Astrocyte of the spinal cord (primary cell): ENCODE measurements around the gene GNAT3.

Experiments
- DNase-seq: peaks from one replicate; pipeline ENCODE4 v3.0.0; 2011; ENCODE audit warnings: low read depth, low spot score
- H3K4me3 ChIP-seq: 2 replicates; pipeline ENCODE4 v1.5.1; 2011; ENCODE audit warnings: low read depth, mild to moderate bottlenecking, low read length, moderate library complexity
- in situ Hi-C: cut with HindIII; loops from 2 replicates; pipeline ENCODE4 v1.10.0; 2017; ENCODE audit warnings: low sequenced_read_pairs
- TF ChIP-seq, protein P1 (sequence below): IDR thresholded peaks from 2 replicates; pipeline ENCODE4 v1.5.1; 2012; ENCODE audit warnings: low read depth, mild to moderate bottlenecking, low read length, inconsistent platforms

GNAT3 gene

DNA sequence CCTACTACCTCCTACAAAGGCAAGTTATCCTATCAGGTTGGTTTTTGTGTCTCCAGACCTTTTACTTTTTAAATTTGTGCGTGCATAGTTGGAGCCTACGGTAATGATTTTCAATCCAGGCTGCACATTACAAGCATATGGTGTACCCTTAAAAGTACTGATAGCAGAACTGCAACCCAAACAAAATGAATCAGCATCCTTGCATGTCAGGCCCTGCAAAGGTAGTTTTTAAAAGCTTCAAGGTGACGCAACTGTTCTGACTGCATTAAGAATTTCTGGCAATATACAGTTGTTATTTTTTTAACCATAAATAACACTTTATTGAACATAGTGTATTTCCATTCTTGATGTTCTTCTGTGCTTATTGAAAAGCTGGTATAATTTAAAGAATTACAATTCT lies 28.9 kb downstream of the GNAT3 start:
- in situ Hi-C loops = no loop called here
- H3K4me3 ChIP-seq = no peak overlapping the region
- TF ChIP-seq, protein P1, sequence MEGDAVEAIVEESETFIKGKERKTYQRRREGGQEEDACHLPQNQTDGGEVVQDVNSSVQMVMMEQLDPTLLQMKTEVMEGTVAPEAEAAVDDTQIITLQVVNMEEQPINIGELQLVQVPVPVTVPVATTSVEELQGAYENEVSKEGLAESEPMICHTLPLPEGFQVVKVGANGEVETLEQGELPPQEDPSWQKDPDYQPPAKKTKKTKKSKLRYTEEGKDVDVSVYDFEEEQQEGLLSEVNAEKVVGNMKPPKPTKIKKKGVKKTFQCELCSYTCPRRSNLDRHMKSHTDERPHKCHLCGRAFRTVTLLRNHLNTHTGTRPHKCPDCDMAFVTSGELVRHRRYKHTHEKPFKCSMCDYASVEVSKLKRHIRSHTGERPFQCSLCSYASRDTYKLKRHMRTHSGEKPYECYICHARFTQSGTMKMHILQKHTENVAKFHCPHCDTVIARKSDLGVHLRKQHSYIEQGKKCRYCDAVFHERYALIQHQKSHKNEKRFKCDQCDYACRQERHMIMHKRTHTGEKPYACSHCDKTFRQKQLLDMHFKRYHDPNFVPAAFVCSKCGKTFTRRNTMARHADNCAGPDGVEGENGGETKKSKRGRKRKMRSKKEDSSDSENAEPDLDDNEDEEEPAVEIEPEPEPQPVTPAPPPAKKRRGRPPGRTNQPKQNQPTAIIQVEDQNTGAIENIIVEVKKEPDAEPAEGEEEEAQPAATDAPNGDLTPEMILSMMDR = no peak
- DNase-seq = no peak

DNA sequence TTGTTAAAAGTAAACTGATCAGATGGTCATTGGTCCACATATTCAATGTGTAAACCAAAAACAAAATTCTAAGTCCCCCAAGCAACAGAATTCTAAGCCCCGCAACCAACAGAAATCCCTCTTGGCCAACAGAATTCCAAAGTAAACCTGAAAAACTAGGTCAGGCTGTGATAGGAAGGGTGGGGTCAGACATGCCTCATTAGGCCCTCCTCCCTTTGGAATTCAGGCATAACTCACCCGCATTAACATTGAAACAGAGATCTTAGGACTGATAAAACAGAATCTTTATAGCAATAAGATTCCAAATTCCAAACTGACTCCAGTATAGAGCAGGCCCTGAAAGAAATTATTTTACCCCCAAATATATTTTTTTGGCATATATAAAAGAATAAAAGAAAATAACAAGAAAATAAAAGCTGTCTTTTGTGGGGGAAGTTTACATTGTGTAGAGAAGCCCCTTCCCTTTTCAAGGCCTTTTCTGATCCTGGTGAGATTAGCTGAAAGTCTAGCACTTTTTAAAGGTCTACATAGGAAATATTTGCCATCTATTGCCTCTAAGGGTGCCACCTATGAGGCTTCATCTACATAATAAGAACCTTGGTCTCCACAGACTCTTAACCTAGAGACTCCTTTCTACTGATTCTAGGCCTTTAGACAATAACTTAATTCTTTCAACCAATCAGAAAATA lies 30.5 kb downstream of the GNAT3 start:
- TF ChIP-seq, protein P1 = no peak
- DNase-seq = no peak
- no peak overlapping the region for H3K4me3 ChIP-seq
- in situ Hi-C loops = no loop called here

DNA sequence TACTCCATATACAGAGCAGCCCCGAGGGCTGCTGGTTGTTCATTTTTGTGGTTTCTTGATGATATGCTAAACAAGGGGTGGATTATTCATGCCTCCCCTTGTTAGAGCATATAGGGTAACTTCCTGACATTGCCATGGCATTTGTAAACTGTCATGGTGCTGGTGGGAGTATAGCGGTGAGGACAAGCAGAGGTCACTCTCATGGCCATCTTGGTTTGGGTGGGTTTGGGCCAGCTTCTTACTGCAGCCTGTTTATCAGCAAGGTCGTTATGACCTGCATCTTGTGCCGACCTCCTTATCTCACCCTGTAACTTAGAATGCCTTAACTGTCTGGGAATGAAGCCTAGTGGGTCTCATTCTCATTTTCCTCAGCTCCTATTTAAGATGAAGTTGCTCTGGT lies 31.3 kb downstream of the GNAT3 start:
- TF ChIP-seq, protein P1 = no peak
- no peak overlapping the region for H3K4me3 ChIP-seq
- no peak for DNase-seq
- in situ Hi-C loops = no loop called here

DNA sequence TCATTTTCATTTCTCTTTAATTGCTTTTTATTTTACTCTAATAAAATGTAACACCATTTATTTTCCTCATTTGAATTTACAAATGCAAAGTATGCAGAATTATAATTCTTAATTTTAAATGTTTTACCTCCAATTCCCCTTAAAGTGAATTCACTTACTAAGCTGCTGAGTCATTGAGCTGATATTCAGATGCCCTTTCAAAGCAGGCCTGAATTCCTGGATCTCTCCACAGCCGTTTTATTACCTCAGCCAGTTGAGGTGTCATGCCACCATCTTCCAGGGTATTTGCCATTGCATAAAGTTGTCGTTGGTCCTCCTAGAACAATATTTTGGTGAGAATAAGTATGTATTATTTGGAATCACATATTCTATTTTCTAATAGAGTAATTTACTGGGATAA lies 33.2 kb downstream of the GNAT3 start:
- DNase-seq = peak; percentile 64
- TF ChIP-seq, protein P1 = no peak
- no peak overlapping the region for H3K4me3 ChIP-seq
- in situ Hi-C loops = no loop called here

DNA sequence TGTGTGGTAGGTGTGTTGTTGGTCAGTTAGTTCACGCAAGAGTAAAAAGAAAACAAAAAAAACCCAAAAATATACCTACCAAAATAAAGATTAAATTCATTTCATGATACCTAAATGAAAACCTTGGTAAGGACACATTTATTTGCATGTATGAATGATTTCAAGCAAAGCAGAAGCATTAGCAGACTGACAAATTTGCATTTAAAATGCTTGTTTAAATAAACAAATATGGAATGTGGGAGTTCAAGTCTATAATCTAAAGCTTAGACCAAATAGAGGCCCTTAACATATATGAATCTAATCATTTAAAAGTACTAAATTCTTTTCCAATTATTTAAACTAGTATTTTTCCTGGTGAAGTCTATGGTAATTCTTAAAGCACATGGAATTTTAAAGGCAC lies 35.8 kb downstream of the GNAT3 start:
- DNase-seq = no peak
- in situ Hi-C loops = no loop called here
- no peak overlapping the region for H3K4me3 ChIP-seq
- TF ChIP-seq, protein P1 = no peak

DNA sequence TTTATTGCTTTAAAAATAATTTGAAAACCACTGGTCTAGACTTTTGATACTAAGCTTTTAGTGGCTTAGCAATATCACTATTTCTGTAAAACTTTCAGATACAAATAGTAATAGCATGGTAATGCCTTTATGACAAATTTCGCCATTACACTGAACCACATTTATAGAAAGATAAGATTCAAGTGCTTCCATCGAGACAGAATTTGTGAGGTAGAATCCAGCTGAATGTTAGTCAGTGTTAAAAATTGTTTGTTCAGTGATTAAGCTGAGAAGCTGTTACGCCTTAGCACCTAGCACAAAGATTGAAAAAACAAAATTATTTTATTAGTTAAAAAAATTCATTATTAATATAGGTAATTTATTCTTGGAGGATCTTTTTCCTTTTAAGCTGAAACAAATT lies 36.5 kb downstream of the GNAT3 start:
- H3K4me3 ChIP-seq = no peak overlapping the region
- TF ChIP-seq, protein P1 = no peak
- in situ Hi-C loops = no loop called here
- no peak for DNase-seq

DNA sequence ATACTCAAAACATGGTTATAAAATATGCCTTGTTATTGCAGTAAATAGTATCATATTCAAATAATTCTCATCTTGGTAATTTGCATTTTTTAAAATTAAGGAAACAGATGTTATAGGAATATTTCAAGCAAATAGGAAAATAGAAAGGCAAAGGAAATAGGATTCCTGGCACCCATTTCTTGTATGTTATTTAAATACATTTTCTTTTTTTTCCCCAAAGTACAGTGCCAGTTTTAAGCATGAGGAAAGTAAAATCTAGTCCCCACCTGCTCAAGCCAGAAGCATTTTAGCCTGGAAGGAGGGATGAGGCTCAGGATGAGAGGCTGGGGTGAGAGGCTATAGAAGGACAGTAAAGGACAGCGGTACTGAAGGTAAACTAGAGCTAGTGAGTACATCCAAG lies 38.1 kb downstream of the GNAT3 start:
- DNase-seq = no peak
- TF ChIP-seq, protein P1 = no peak
- in situ Hi-C loops = no loop called here
- H3K4me3 ChIP-seq = no peak overlapping the region
